Measurements from ENCODE around the gene PTGDR2.
"Not testable (repeated sequence)": the region's sequence is repeated elsewhere in the genome, so short reads cannot be mapped to it uniquely, and the experiment has no call there.

Gene PTGDR2

GRCh38 chr11:60840470-60841430 lies 15.0 kb downstream of the PTGDR2 start:
- DNase-seq, result no peak

- DNase-seq, result no peak
These were observed 17.6 kb downstream of the PTGDR2 start for GRCh38 chr11:60838132-60838531.

- no peak for DNase-seq
These were observed 18.8 kb downstream of the PTGDR2 start for GRCh38 chr11:60836866-60837515.

GRCh38 chr11:60835534-60835846 lies 20.3 kb downstream of the PTGDR2 start:
- no peak for DNase-seq

- DNase-seq, result no peak
These were observed 20.8 kb downstream of the PTGDR2 start for GRCh38 chr11:60834742-60835533.

GRCh38 chr11:60831501-60832079 lies 24.2 kb downstream of the PTGDR2 start:
- DNase-seq, result no peak

- DNase-seq, result peak; percentile 76
These were observed 24.6 kb downstream of the PTGDR2 start for GRCh38 chr11:60831143-60831500.

GRCh38 chr11:60830478-60831142 lies 25.1 kb downstream of the PTGDR2 start:
- DNase-seq, result no peak

GRCh38 chr11:60825790-60826189 lies 30.0 kb downstream of the PTGDR2 start:
- DNase-seq, result no peak

GRCh38 chr11:60825118-60825517 lies 30.6 kb downstream of the PTGDR2 start:
- DNase-seq, result no peak

- not testable (repeated sequence) for DNase-seq
These were observed 31.9 kb downstream of the PTGDR2 start for GRCh38 chr11:60823745-60824306.

- no peak for DNase-seq
These were observed 33.7 kb downstream of the PTGDR2 start for GRCh38 chr11:60821827-60822599.

GRCh38 chr11:60818057-60818456 lies 37.7 kb downstream of the PTGDR2 start:
- no peak for DNase-seq

GRCh38 chr11:60816590-60817157 lies 39.1 kb downstream of the PTGDR2 start:
- no peak for DNase-seq

GRCh38 chr11:60814112-60814511 lies 41.6 kb downstream of the PTGDR2 start:
- no peak for DNase-seq

- no peak for DNase-seq
These were observed 42.4 kb downstream of the PTGDR2 start for GRCh38 chr11:60813324-60813723.

GRCh38 chr11:60810569-60810968 lies 45.2 kb downstream of the PTGDR2 start:
- DNase-seq, result no peak

- DNase-seq, result no peak
These were observed 45.6 kb downstream of the PTGDR2 start for GRCh38 chr11:60810151-60810550.

- DNase-seq, result no peak
These were observed 46.1 kb downstream of the PTGDR2 start for GRCh38 chr11:60809691-60810090.

GRCh38 chr11:60809249-60809648 lies 46.5 kb downstream of the PTGDR2 start:
- DNase-seq, result no peak

Data from NCI-H526 treated with DMSO at 0.1 percent for 48 hours (cell line).